ENCODE measurements around the gene MYO7B. TPM values are rescaled to one million over a fixed set of nuclear protein-coding genes. Genes with fewer than 3 reads are reported as not detected.

The MYO7B gene
- total and polyA plus RNA-seq, 9 of the 15 experiments (the other 6 are each of a cell fraction or from before 2014, with no cell fraction given) = 0.08 TPM; not detected in 8

DNA sequence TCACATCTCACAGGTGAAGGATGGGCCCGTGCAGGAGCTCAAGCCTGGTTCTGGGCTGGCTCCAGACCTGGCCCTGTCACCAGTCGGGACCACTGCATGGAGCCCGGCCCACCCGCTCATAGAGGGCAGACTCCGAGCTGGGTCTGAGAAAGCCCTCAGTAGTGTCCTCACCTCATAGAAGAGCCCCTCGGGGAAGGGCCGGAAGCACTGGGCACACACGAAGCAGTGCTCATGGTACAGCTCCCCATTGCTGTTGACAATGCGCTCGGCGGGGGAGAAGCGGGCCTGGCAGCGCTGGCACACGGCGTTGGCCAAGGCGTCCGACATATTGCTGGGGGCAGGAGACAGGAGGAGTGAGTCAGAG lies 121.7 kb downstream of the MYO7B start:
- Histone ChIP-seq H3K9me3 (replicated peaks; ENCODE audit: control insufficient read depth, insufficient read depth, low read depth, low read length) (no peaks in the 10 kb centered on the region; the same call in 1 of the 2 replicates), H3K9me1 (ENCODE audit: control insufficient read depth, insufficient read depth, low read length) (no peaks in the 10 kb centered on the region), H3K9ac (ENCODE audit: insufficient read depth in 1 of 2, low read depth in 2 of 2, low read length in 2 of 2) (no peak overlapping the region), H4K20me1 (replicated peaks; ENCODE audit: control insufficient read depth, insufficient read depth, low read length) (peaks cover 8% of the 10 kb centered on the region; the same call in 1 of the 2 replicates), H3K36me3 (ENCODE audit: control insufficient read depth, insufficient read depth, low read length) (no peaks in the 10 kb centered on the region), H3K4me3 (no peak overlapping the region), H2AFZ (ENCODE audit: low read depth, low read length) (no peak overlapping the region), H3K4me2 (ENCODE audit: insufficient read depth, low read length) (no peak overlapping the region), H3K4me1 (replicated peaks in 1 of 2; ENCODE audit: control insufficient read depth in 2 of 2, insufficient read depth in 2 of 2, low read length in 2 of 2) (peaks cover 2 to 15% of the 10 kb centered on the region in 2 experiments; a peak in 3 of 5 replicates), H3K27me3 (ENCODE audit: control insufficient read depth in 2 of 2, insufficient read depth in 2 of 2, low read length in 2 of 2) (peaks cover 40 to 72% of the 10 kb centered on the region in 2 experiments), H3K27ac (ENCODE audit: extremely low read depth, low read depth, low read length) (no peak overlapping the region), H3K79me2 (ENCODE audit: control insufficient read depth, insufficient read depth, low read length) (no peaks in the 10 kb centered on the region)
- CTCF ChIA-PET (ENCODE audit: low intra/inter-chr PET ratio) = no interaction called here
- POLR2A ChIA-PET = interaction anchor here (0.6 to 0.7 kb wide), 4 partner anchors 10 to 379 kb away, joined by 3 read pairs; no protein-coding TSS in a partner anchor
- ATAC-seq (no peak), FAIRE-seq (no peak), DNase-seq (ENCODE audit: extremely low read depth in 1 of 4, low spot score in 3 of 4) (no peak)
- WGBS (ENCODE audit: insufficient coverage, low coverage, missing lambda C conversion rate) = 7% methylated on average over 17 of the region's 17 CpGs
- no TSS peak for BruUV-seq (replicated peaks)
- in situ Hi-C loops (cut with MboI) = no loop called here
- intact Hi-C loops (cut with micrococcal nuclease) = no loop called here
- TF ChIP-seq NELFE (IDR thresholded peaks at IDR 0.05; ENCODE audit: insufficient read depth, insufficient read length) (no peak), ZNF717 (CRISPR knock-in tag; IDR thresholded peaks at IDR 0.05) (no peak), ETV1 (tag; conservative IDR thresholded peaks at IDR 0.05; ENCODE audit: low read depth) (no peak), RBM25 (IDR thresholded peaks at IDR 0.05; ENCODE audit: low read depth, low read length, severe bottlenecking) (no peak), ELF2 (CRISPR knock-in tag; IDR thresholded peaks at IDR 0.05) (no peak), SRSF9 (IDR thresholded peaks at IDR 0.05; ENCODE audit: borderline replicate concordance, low read depth, low read length) (no peak), C11orf30 (IDR thresholded peaks at IDR 0.05; ENCODE audit: low read depth) (no peak), TAL1 (IDR thresholded peaks at IDR 0.05) (no peak), SP2 (IDR thresholded peaks at IDR 0.05; ENCODE audit: extremely low read depth, low read depth, low read length, poor library complexity, severe bottlenecking) (no peak), ZNF699 (CRISPR knock-in tag; IDR thresholded peaks at IDR 0.05; ENCODE audit: insufficient replicate concordance) (no peak), ZNF778 (CRISPR knock-in tag; IDR thresholded peaks at IDR 0.05) (no peak)
- TF ChIP-seq, protein P1, sequence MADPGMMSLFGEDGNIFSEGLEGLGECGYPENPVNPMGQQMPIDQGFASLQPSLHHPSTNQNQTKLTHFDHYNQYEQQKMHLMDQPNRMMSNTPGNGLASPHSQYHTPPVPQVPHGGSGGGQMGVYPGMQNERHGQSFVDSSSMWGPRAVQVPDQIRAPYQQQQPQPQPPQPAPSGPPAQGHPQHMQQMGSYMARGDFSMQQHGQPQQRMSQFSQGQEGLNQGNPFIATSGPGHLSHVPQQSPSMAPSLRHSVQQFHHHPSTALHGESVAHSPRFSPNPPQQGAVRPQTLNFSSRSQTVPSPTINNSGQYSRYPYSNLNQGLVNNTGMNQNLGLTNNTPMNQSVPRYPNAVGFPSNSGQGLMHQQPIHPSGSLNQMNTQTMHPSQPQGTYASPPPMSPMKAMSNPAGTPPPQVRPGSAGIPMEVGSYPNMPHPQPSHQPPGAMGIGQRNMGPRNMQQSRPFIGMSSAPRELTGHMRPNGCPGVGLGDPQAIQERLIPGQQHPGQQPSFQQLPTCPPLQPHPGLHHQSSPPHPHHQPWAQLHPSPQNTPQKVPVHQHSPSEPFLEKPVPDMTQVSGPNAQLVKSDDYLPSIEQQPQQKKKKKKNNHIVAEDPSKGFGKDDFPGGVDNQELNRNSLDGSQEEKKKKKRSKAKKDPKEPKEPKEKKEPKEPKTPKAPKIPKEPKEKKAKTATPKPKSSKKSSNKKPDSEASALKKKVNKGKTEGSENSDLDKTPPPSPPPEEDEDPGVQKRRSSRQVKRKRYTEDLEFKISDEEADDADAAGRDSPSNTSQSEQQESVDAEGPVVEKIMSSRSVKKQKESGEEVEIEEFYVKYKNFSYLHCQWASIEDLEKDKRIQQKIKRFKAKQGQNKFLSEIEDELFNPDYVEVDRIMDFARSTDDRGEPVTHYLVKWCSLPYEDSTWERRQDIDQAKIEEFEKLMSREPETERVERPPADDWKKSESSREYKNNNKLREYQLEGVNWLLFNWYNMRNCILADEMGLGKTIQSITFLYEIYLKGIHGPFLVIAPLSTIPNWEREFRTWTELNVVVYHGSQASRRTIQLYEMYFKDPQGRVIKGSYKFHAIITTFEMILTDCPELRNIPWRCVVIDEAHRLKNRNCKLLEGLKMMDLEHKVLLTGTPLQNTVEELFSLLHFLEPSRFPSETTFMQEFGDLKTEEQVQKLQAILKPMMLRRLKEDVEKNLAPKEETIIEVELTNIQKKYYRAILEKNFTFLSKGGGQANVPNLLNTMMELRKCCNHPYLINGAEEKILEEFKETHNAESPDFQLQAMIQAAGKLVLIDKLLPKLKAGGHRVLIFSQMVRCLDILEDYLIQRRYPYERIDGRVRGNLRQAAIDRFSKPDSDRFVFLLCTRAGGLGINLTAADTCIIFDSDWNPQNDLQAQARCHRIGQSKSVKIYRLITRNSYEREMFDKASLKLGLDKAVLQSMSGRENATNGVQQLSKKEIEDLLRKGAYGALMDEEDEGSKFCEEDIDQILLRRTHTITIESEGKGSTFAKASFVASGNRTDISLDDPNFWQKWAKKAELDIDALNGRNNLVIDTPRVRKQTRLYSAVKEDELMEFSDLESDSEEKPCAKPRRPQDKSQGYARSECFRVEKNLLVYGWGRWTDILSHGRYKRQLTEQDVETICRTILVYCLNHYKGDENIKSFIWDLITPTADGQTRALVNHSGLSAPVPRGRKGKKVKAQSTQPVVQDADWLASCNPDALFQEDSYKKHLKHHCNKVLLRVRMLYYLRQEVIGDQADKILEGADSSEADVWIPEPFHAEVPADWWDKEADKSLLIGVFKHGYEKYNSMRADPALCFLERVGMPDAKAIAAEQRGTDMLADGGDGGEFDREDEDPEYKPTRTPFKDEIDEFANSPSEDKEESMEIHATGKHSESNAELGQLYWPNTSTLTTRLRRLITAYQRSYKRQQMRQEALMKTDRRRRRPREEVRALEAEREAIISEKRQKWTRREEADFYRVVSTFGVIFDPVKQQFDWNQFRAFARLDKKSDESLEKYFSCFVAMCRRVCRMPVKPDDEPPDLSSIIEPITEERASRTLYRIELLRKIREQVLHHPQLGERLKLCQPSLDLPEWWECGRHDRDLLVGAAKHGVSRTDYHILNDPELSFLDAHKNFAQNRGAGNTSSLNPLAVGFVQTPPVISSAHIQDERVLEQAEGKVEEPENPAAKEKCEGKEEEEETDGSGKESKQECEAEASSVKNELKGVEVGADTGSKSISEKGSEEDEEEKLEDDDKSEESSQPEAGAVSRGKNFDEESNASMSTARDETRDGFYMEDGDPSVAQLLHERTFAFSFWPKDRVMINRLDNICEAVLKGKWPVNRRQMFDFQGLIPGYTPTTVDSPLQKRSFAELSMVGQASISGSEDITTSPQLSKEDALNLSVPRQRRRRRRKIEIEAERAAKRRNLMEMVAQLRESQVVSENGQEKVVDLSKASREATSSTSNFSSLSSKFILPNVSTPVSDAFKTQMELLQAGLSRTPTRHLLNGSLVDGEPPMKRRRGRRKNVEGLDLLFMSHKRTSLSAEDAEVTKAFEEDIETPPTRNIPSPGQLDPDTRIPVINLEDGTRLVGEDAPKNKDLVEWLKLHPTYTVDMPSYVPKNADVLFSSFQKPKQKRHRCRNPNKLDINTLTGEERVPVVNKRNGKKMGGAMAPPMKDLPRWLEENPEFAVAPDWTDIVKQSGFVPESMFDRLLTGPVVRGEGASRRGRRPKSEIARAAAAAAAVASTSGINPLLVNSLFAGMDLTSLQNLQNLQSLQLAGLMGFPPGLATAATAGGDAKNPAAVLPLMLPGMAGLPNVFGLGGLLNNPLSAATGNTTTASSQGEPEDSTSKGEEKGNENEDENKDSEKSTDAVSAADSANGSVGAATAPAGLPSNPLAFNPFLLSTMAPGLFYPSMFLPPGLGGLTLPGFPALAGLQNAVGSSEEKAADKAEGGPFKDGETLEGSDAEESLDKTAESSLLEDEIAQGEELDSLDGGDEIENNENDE (IDR thresholded peaks at IDR 0.05; ENCODE audit: low read depth, low read length) = no peak
- TF ChIP-seq, protein P2, sequence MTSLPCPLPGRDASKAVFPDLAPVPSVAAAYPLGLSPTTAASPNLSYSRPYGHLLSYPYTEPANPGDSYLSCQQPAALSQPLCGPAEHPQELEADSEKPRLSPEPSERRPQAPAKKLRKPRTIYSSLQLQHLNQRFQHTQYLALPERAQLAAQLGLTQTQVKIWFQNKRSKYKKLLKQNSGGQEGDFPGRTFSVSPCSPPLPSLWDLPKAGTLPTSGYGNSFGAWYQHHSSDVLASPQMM (CRISPR knock-in tag; IDR thresholded peaks at IDR 0.05) = no peak

Data from K562 (cell line).